WTC11 (cell line): ENCODE results near the gene MXD3. TPM values are rescaled to one million over a fixed set of nuclear protein-coding genes. Genes with fewer than 3 reads are reported as not detected.
A peak's percentile ranks its signal among the peaks of the same experiment; 100 is the strongest.

Source experiments
- ATAC-seq: fragments of 200-7000 bp; cut with Tn5 transposase; 2 replicates; pipeline ENCODE4 v1.10.0; 2021; ENCODE audit warnings: mild to moderate bottlenecking, moderate library complexity
- CTCF ChIA-PET: fragments of 300-600 bp; sonication (Branson Sonifier 250); formaldehyde crosslinking; loops from one replicate; lab custom pipeline; 2021; ENCODE audit warnings: antibody characterized with exemption; lab: Charles Lee
- POLR2A ChIA-PET: fragments of 350-600 bp; sonication (Branson Sonifier 250); formaldehyde crosslinking; loops from one replicate; lab custom pipeline; 2021; ENCODE audit warnings: antibody characterized with exemption; lab: Charles Lee
- DNase-seq: peaks from one replicate; pipeline ENCODE4 v3.0.0; 2021; ENCODE audit warnings: low spot score
- H3K27ac Mint-ChIP-seq: 2 replicates; pipeline ENCODE4 v1.8.0; 2021; ENCODE audit warnings: mixed read lengths
- H3K27me3 Mint-ChIP-seq: 2 replicates; pipeline ENCODE4 v1.8.0; 2021; ENCODE audit warnings: low read depth, mild to moderate bottlenecking, moderate library complexity, mixed read lengths
- H3K36me3 Mint-ChIP-seq: 2 replicates; pipeline ENCODE4 v1.8.0; 2021; ENCODE audit warnings: mixed read lengths
- H3K4me1 Mint-ChIP-seq: 2 replicates; pipeline ENCODE4 v1.8.0; 2022; ENCODE audit warnings: mixed read lengths
- H3K4me3 Mint-ChIP-seq: 2 replicates; pipeline ENCODE4 v1.8.0; 2021; ENCODE audit warnings: mild to moderate bottlenecking, moderate library complexity, mixed read lengths
- H3K9me3 Mint-ChIP-seq: 2 replicates; pipeline ENCODE4 v1.8.0; 2021; ENCODE audit warnings: mixed read lengths
- ATF6 ChIP-seq: sonication (generic); formaldehyde crosslinking; IDR thresholded peaks from 2 replicates; pipeline ENCODE4 v1.8.1; 2023; ENCODE audit warnings: mild to moderate bottlenecking, missing genetic modification reagents
- CREB1 ChIP-seq: sonication (generic); formaldehyde crosslinking; IDR thresholded peaks from 2 replicates; pipeline ENCODE4 v1.8.0; 2023; ENCODE audit warnings: mild to moderate bottlenecking, missing genetic modification reagents
- FOXK1 ChIP-seq: sonication (generic); formaldehyde crosslinking; IDR thresholded peaks from 2 replicates; pipeline ENCODE4 v1.8.0; 2022; ENCODE audit warnings: mild to moderate bottlenecking, moderate library complexity, missing genetic modification reagents
- GRHL2 ChIP-seq: fragments of 250-450 bp; sonication (Bioruptor Pico); IDR thresholded peaks from 2 replicates; pipeline ENCODE4 v1.8.0; 2022; ENCODE audit warnings: mild to moderate bottlenecking, moderate library complexity; ENCODE audit not compliant: insufficient replicate concordance, severe bottlenecking
- JAZF1 ChIP-seq: fragments of 250-450 bp; sonication (Bioruptor Pico); IDR thresholded peaks from 2 replicates; pipeline ENCODE4 v1.9.0; 2021; ENCODE audit warnings: moderate library complexity, mild to moderate bottlenecking, inconsistent platforms
- NFE2L1 ChIP-seq: sonication (generic); formaldehyde crosslinking; IDR thresholded peaks from 2 replicates; pipeline ENCODE4 v1.8.1; 2023; ENCODE audit warnings: missing genetic modification reagents
- NR2C2 ChIP-seq: sonication (generic); formaldehyde crosslinking; IDR thresholded peaks from 2 replicates; pipeline ENCODE4 v1.8.0; 2022; ENCODE audit warnings: mild to moderate bottlenecking, missing genetic modification reagents
- RORB ChIP-seq: fragments of 250-450 bp; sonication (Bioruptor Pico); IDR thresholded peaks from 2 replicates; pipeline ENCODE4 v1.9.0; 2021; ENCODE audit warnings: mild to moderate bottlenecking
- ZNF138 ChIP-seq: sonication (generic); formaldehyde crosslinking; conservative IDR thresholded peaks from 2 replicates; pipeline ENCODE4 v1.8.1; 2022; ENCODE audit warnings: mild to moderate bottlenecking, moderate library complexity, missing genetic modification reagents
- ZNF219 ChIP-seq: sonication (generic); formaldehyde crosslinking; IDR thresholded peaks from 2 replicates; pipeline ENCODE4 v1.8.0; 2023; ENCODE audit warnings: missing genetic modification reagents, mild to moderate bottlenecking, borderline replicate concordance
- ZNF416 ChIP-seq: fragments of 250-450 bp; sonication (Bioruptor Pico); IDR thresholded peaks from 2 replicates; pipeline ENCODE4 v1.9.0; 2021; ENCODE audit warnings: mild to moderate bottlenecking, inconsistent platforms
- ZSCAN18 ChIP-seq: fragments of 250-450 bp; sonication (Bioruptor Pico); IDR thresholded peaks from 2 replicates; pipeline ENCODE4 v2.1.2; 2022; ENCODE audit warnings: mild to moderate bottlenecking, moderate library complexity
- total RNA-seq: library from RNA; stranded (reverse); gene quantifications from 3 replicates; pipeline ENCODE4 v1.2.3, GENCODE V29; 2021
- TF ChIP-seq, protein P1 (sequence below): sonication (generic); formaldehyde crosslinking; IDR thresholded peaks from 2 replicates; pipeline ENCODE4 v1.8.0; 2022; ENCODE audit warnings: missing genetic modification reagents

MXD3 gene
- total RNA-seq, 1 experiment from 2014 or later = 25.7 TPM

DNA sequence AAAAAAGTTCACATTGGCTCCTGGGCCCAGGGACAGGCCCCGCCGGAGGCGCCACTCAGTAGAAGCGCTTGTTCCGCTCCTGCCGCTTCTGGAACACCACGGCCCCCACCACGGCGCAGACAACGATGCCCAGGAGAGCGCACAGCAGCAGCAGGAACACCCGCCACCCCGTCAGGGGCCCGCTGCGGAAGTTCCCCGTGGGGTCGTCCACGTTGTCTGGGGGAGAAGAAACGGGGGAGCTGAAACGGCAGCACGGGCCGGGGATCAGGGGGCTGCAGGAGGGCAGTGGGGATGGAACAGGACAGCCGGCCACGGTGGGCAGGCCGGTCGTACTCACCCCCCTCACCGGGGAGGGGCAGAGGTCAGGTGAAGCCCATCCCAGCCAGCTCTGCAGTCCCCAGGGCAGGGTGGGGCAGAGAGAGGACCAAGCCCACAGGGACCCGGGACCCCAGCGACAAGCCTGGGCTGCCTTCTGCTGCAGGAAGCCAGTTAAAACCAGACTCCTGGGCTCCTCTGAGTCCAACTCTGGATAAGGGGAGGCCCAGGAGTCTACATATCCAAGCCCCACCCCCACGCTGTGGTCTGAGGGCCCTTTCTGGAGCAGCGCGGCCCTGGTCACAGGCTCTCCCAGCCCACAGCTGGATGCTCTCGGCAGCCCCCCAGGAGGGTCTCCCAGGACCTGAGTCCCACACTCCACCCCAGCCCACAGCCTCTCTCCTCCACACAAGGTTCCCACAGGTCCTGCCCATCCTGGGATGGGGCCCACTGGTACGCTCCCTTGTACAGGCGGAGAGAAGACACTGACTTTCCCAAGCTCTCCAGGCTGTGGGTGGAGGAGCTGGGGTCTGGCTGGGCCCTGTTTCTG is 20.6 kb upstream of the MXD3 start:
- CTCF ChIA-PET = interaction anchor here (1.0 to 1.7 kb wide), 5 partner anchors 14 to 165 kb away, joined by 3 to 8 read pairs (median 3); partner anchors contain the start of gene PDLIM7

DNA sequence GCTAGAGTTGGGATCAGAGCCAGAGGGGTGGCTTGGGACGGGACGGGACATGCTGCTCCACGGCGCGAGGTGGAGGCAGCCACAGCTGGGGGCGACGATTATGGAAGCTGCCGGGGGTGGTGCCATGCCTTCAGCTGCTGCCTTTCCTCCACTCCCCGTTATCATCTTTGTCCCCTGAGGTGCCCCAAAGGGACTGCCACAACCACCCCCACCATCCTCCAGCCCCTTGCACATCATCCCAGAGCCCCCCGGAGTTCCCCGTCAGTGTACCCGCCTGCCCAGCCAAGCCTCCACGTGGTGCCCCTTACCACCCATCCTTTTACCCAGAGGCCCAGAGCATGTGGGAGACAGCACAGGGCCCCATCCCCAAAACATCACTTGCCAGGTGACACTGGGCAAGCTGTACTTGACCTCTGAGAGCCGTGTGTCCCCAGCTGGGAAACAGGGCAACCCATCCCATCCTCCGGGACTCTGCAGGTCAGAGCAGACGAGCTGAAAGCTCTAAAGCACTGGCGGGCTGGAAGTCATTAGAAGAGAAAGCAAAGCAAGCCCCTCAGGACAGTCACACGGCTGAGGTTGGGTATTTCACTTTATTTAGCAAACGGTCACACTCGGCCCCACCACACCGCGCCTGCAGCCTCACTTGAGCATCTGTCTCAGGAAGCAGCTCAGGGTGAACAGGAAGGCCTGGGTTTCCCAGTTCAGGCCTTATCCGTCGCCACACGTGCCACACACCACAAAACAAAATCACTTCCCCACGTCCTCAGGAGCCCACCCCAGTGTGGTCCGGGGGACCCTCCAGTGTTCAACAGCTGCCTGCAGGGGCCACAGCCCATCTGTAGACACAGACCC is 19.5 kb upstream of the MXD3 start:
- no peak for TF ChIP-seq NFE2L1
- TF ChIP-seq ZNF416 (CRISPR knock-in tag) = no peak
- no peak for TF ChIP-seq RORB (CRISPR knock-in tag)
- TF ChIP-seq ZNF138 (CRISPR knock-in tag) = no peak
- TF ChIP-seq, all 79 proteins: peak for 0
- Mint-ChIP-seq H3K9me3 (no peaks in the 10 kb centered on the region), H3K27ac (peak overlapping the region; percentile 46; the same call in 1 of the 2 replicates), H3K4me1 (peaks cover 17% of the 10 kb centered on the region), H3K27me3 (no peaks in the 10 kb centered on the region), H3K4me3 (no peak overlapping the region), H3K36me3 (peaks cover 44% of the 10 kb centered on the region)
- CTCF ChIA-PET = interaction anchor here (1.0 to 2.0 kb wide), 4 partner anchors 13 to 39 kb away, joined by 3 to 8 read pairs (median 4); no protein-coding TSS in a partner anchor
- POLR2A ChIA-PET = no interaction called here
- DNase-seq (no peak), ATAC-seq (no peak)

More for the DNA sequence above, 20.6 kb upstream of the MXD3 start:
- H3K4me1 Mint-ChIP-seq = peaks cover 21% of the 10 kb centered on the region
- H3K27ac Mint-ChIP-seq = no peak overlapping the region
- POLR2A ChIA-PET = no interaction called here
- ATAC-seq = no peak
- no peak for DNase-seq
- H3K36me3 Mint-ChIP-seq = peaks cover 49% of the 10 kb centered on the region
- H3K4me3 Mint-ChIP-seq = no peak overlapping the region
- TF ChIP-seq, protein P1, sequence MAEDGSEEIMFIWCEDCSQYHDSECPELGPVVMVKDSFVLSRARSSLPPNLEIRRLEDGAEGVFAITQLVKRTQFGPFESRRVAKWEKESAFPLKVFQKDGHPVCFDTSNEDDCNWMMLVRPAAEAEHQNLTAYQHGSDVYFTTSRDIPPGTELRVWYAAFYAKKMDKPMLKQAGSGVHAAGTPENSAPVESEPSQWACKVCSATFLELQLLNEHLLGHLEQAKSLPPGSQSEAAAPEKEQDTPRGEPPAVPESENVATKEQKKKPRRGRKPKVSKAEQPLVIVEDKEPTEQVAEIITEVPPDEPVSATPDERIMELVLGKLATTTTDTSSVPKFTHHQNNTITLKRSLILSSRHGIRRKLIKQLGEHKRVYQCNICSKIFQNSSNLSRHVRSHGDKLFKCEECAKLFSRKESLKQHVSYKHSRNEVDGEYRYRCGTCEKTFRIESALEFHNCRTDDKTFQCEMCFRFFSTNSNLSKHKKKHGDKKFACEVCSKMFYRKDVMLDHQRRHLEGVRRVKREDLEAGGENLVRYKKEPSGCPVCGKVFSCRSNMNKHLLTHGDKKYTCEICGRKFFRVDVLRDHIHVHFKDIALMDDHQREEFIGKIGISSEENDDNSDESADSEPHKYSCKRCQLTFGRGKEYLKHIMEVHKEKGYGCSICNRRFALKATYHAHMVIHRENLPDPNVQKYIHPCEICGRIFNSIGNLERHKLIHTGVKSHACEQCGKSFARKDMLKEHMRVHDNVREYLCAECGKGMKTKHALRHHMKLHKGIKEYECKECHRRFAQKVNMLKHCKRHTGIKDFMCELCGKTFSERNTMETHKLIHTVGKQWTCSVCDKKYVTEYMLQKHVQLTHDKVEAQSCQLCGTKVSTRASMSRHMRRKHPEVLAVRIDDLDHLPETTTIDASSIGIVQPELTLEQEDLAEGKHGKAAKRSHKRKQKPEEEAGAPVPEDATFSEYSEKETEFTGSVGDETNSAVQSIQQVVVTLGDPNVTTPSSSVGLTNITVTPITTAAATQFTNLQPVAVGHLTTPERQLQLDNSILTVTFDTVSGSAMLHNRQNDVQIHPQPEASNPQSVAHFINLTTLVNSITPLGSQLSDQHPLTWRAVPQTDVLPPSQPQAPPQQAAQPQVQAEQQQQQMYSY (CRISPR knock-in tag) = no peak
- no peak for TF ChIP-seq ZNF138 (CRISPR knock-in tag)
- no peak for TF ChIP-seq NR2C2 (CRISPR knock-in tag)
- no peak for TF ChIP-seq ZNF416 (CRISPR knock-in tag)
- TF ChIP-seq JAZF1 (CRISPR knock-in tag) = no peak
- TF ChIP-seq ATF6 (CRISPR knock-in tag) = no peak
- TF ChIP-seq ZSCAN18 (CRISPR knock-in tag) = no peak
- no peak for TF ChIP-seq ZNF219
- no peak for TF ChIP-seq GRHL2 (CRISPR knock-in tag)
- no peak for TF ChIP-seq CREB1 (CRISPR knock-in tag)
- TF ChIP-seq FOXK1 (CRISPR knock-in tag) = no peak
- H3K9me3 Mint-ChIP-seq = no peaks in the 10 kb centered on the region
- no peaks in the 10 kb centered on the region for H3K27me3 Mint-ChIP-seq
